DMS53 (cell line): ENCODE measurements around the gene PABPN1L.

Experiments used
- DNase-seq: peaks from one replicate; lab custom pipeline; 2025; lab: John Stamatoyannopoulos, UW

PABPN1L gene

DNA sequence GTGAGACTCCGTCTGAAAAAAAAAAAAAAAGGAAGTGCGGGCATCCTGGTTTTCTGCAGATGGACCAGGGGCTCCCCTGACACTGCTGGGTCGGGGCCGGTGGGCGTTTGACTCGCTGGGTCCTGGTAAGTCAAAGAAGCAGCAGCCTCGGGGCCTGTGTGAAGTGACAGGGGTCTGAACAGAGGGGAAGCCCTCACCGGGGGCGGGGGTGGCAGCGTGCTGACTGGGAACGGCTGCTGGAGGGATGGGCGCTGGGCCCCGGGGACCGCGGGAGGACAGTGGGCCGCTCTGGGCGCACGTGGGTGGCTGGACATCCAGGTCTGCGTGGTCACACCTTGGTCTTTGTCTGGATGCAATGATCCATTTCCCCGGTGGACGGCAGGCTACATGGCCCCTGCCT is 17.9 kb downstream of the PABPN1L start:
- no peak for DNase-seq

DNA sequence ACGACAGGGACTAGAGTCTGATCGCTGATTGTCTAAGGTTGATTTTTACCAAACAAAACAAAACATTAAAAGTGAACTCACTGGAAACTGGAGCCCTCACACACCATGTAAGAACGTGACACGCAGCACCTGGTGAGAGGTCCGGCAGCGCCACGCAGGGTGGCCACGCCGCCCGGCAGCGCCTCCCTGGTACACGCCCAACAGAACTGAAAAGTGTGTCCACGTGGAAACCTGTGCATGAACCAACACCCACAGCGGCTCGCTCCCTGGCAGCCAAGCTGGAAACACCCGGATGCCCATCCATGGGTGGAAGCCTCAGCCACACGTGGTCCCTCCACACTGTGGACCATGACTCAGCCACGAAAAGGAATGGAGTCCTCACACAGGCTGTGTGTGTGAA is 18.8 kb downstream of the PABPN1L start:
- no peak for DNase-seq

DNA sequence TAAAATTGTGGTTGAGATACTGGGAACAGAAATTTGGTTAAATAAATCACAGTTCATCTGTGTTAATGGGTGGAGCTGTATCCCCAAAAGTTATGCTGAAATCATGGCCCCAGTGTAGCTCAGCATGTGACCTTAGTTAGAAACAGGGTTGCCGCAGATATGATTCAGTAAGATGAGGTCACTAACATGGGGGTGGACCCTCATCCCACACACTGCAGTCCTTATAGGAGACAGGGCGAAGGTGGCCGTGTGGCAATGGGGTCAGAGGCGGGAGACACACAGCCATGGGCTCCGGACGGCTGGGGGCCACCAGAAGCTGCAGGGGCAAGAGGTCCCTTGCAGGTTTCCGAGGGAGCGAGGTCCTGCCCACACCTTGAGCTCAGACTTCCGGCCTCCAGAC is 20.4 kb downstream of the PABPN1L start:
- DNase-seq, result no peak

- no peak for DNase-seq
These were observed 21.9 kb downstream of the PABPN1L start for GRCh38 chr16:88844419-88845036.

- DNase-seq, result no peak
These were observed 23.2 kb downstream of the PABPN1L start for GRCh38 chr16:88843256-88843655.

DNA sequence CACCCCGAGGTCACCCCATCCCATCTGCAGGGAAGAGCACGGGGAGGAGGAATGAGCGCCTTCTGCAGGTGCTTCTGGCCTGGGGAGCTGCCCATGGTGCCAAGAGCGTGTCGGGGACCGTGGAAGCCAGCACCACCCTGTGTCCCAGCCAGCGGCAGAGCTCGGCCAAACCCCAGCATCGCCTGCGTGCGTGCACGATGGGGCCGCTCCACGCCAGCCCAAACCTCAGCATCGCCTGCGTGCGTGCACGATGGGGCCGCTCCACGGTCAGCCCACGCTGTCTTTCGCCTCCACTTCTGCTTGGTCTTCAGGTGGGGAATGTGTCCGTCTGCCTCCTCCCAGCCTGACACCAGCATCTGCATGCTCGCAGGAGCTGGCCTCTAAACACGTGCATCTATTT is 23.7 kb downstream of the PABPN1L start:
- DNase-seq, result no peak

DNA sequence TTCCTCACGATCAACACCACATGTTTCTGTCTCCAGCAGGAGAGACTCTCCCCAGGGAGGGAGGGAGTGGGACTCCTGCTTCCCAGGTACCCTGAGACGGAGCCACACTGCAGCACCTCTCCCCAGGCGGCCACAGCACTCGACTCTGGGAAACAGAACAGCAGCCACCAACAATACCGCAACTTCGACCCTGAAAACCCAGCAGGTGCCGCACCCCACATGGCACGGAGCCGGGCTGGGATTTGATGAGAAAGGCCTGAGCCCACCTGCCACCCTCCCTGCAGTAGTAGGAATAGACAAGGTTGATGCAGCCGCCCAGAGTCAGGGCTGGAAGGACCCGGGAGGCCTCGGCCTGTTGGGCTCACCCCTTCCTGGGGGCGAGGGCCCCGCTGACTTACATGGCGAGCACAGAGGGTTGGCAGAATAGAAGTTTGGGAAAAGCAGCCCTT is 24.1 kb downstream of the PABPN1L start:
- no peak for DNase-seq

- DNase-seq, result no peak
These were observed 24.7 kb downstream of the PABPN1L start for GRCh38 chr16:88841521-88842307.

DNA sequence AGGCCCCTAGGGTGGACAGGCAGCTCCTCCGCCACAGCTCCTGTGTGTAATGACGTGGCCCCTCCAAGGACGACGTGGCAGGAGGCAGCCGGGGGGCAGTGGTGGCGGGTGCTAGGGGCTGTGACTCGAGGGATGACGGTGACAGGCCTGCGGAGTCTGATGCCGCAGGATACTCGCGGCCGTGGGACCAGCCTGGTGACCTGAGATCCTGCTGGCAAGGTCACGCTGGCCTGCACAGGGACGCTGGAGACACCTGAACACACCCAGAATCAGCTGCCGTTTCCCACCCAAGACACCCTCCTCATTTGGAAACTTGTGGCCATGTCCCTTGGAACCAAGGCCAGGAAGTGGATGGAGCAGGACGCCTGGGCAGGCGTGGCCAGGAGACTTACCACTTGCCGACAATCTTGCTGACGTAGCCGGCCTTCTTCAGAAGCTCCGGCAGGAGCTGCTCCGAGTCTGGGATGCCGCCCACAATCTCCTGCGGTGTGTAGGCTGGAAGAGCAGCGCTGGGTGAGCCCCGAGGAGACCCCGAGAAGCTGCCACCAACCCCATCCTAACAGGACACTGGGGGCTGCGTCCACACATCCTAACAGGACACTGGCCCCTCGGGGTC is 25.8 kb downstream of the PABPN1L start:
- DNase-seq, result no peak

DNA sequence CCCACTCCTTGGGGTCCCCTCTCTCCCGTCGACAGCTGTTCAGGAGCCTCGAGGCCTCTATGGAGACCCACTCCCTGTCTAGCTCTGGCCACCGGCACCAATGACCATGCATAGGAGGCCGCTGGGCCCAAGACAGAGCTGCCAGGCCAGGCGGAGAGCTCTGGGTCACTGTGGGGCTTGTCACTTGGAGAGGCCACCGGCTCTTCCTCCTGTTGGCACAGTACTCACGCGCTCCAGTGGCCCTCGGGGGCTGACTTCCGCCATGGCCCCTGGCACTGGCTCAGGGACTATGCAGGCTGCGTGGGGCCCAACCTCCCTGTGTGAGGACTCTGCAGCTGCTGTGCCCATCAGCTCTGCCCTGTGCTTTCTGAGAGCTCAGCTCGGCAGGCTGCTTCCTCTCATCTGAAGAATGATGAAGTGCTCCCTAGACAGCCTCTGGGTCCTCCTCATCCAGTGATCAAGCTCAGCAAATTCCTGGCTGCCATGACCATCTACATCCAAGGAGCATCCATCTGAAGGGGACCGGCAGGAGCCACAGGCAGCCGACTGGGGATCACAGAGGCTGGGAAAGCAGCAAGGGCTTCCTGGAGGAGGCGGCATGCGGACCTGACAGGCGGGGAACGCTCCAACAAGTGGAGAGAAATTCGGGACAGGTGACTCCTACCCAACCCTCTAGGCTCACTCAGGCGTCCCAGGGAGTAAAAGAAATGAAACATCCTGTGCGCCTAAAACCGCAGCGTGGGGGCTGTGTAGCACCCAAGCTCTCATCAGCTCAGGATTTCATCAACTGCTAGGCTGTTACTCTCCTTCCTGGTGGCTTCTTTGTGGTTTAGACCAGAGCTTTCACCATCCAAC is 26.5 kb downstream of the PABPN1L start:
- DNase-seq, result no peak

GRCh38 chr16:88839026-88839529 is 27.4 kb downstream of the PABPN1L start:
- no peak for DNase-seq

GRCh38 chr16:88838566-88838965 is 27.9 kb downstream of the PABPN1L start:
- DNase-seq, result no peak

DNA sequence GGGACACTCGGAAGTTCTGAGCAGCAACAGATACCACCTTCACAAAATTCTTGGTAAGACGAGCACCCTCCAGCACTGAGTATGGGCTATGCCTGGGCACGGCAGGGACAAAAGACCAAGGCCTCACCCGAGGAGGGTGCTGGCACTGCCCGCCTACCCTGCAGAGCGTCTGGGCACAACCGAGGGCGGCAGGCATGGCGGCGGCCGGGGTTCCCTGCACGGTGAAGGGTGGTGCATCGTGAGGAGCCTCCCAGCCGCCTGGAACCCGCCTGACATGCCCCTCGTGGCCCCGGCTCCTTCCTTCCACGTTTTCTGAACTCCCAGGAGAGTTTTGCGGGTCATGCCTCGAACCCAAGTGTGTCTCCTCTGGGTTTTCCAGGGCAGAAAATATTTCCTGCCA is 28.7 kb downstream of the PABPN1L start:
- DNase-seq, result no peak

GRCh38 chr16:88836791-88837190 is 29.7 kb downstream of the PABPN1L start:
- DNase-seq, result no peak

DNA sequence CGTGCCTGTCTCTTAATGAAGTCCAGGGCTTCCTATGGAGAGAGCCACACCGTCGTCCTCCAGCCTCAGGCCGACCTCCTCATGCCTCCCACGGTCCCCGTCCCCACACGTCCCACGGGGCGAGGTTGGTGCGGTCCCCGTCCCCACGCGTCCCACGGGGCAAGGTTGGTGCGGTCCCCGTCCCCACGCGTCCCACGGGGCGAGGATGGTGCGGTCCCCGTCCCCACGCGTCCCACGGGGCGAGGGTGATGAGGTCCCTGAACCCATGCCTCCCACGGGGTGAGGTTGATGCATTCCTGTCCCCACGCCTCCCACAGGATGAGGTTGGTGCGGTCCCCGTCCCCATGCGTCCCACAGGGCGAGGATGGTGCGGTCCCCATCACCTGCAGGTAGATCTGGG is 30.6 kb downstream of the PABPN1L start:
- no peak for DNase-seq

DNA sequence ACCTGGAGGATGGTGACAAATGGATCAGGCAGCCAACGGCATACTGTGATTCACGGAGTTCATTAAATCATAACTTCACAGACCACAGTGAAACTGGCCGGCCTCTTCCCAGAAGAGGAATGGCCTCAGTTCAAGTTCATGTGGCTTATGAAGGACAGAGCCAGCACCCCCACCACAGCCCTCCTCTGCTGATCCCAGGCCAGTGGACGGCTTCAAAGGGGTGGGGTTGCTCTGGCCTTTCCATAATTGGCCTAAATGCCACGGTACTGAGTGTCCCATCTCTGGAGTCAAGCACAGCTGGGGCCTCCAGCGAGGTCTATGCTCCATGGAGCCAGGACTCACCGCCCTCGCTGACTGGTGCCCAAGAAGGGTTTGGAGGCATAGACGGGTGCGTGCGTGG is 31.1 kb downstream of the PABPN1L start:
- no peak for DNase-seq

- DNase-seq, result no peak
These were observed 31.8 kb downstream of the PABPN1L start for GRCh38 chr16:88834670-88835069.

- DNase-seq, result no peak
These were observed 33.4 kb downstream of the PABPN1L start for GRCh38 chr16:88833086-88833485.

GRCh38 chr16:88831838-88832237 is 34.6 kb downstream of the PABPN1L start:
- DNase-seq, result no peak

- DNase-seq, result no peak
These were observed 35.7 kb downstream of the PABPN1L start for GRCh38 chr16:88830783-88831182.

DNA sequence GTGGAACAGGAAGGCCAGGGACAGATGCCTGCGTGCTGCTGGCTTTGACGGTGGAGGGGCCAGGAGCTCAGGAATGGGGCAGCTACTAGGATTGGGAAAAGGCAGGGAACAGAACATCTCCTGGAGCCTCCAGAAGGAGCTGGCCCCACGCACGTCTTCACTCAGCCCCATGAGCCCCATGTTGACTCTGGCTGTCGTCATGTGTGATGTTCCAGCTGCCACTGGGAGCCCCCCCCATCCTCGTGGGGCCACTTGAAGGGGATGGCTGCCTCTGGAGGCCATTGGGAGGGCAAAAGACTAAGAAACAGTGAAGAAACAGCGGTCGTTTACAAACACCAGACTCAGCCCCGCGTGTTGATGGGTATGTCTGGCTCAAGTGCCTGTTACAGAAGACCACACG is 36.2 kb downstream of the PABPN1L start:
- no peak for DNase-seq

DNA sequence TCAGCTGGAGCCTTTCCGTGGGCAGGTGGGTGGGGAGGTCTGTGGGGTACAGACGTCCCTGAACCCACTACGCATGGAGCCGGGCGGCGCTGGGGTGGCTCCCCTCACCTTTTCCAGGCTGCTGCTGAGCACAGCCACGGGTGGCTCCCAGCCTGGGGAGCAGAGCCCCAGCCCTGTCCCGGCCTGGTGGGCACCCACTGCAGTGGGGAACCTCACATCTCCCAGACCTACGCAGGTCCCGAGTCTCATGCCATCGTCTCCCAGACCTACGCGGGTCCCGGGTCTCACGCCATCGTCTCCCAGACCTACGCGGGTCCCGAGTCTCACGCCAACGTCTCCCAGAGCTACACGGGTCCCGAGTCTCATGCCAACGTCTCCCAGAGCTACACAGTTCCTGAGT is 37.7 kb downstream of the PABPN1L start:
- DNase-seq, result no peak
